DMS153 treated with DMSO at 0.1 percent for 48 hours (cell line): Measurements from ENCODE around the gene MR1.
"Not testable (repeated sequence)": the region's sequence is repeated elsewhere in the genome, so short reads cannot be mapped to it uniquely, and the experiment has no call there.

ENCODE experiments used
- DNase-seq: peaks from one replicate; lab custom pipeline; 2025; ENCODE audit not compliant: unreplicated experiment; lab: John Stamatoyannopoulos, UW

MR1 gene

DNA sequence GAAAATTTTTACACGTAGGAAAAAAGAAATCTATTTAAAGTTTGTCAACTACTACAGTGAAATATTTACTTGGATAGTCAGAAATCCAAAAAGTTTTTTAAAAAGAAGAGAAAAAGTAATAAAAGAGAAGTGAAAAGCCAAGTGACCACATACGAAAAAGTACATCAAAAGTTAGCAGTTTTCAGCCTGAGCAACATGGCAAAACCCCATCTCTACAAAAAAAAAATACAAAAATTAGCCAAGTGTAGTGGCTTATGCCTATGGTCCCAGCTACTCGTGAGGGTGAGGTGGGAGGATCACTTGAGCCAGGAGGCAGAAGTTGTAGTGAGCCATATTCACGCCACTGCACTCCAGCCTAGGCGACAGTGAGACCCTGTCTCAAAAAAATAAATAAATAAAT is 5.2 kb upstream of the MR1 start:
- DNase-seq: no peak

GRCh38 chr1:181032535-181032934 is 1.2 kb upstream of the MR1 start:
- no peak for DNase-seq

GRCh38 chr1:181033128-181033798 is 520 bp upstream of the MR1 start:
- peak; percentile 70 for DNase-seq

GRCh38 chr1:181035210-181035609 is 1.4 kb downstream of the MR1 start:
- not testable (repeated sequence) for DNase-seq

- no peak for DNase-seq
Observed at GRCh38 chr1:181036107-181036836, 2.5 kb downstream of the MR1 start.

- no peak for DNase-seq
Observed at GRCh38 chr1:181037386-181037785, 3.6 kb downstream of the MR1 start.

- peak; percentile 73 for DNase-seq
Observed at GRCh38 chr1:181038399-181038873, 4.7 kb downstream of the MR1 start.

DNA sequence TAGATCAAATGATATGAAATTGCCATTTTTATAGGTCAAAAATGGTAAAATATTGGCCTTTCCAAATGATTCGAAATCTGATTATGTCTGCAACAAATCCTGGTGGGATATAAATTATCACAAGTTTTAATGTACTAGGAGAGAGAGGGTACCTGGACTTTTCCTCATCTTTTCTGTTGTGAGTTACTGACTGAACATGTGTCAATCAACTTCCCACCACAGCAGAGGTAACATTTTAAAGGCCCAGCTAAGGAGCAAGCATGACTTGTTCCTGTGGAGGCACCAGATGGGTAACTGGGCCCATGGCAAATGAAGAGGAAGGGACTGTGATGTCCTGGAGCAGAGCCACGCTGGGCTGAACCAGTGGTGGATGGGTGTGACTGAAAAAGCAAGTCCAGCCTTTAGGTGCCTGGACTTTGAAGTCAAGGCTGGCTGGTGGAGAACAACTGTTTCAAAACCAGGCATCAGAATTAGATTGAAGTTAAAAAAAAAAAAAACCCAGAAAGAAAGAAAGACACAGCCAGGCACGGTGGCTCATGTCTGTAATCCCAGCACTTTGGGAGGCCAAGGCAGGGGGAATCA is 6.6 kb downstream of the MR1 start:
- no peak for DNase-seq

DNA sequence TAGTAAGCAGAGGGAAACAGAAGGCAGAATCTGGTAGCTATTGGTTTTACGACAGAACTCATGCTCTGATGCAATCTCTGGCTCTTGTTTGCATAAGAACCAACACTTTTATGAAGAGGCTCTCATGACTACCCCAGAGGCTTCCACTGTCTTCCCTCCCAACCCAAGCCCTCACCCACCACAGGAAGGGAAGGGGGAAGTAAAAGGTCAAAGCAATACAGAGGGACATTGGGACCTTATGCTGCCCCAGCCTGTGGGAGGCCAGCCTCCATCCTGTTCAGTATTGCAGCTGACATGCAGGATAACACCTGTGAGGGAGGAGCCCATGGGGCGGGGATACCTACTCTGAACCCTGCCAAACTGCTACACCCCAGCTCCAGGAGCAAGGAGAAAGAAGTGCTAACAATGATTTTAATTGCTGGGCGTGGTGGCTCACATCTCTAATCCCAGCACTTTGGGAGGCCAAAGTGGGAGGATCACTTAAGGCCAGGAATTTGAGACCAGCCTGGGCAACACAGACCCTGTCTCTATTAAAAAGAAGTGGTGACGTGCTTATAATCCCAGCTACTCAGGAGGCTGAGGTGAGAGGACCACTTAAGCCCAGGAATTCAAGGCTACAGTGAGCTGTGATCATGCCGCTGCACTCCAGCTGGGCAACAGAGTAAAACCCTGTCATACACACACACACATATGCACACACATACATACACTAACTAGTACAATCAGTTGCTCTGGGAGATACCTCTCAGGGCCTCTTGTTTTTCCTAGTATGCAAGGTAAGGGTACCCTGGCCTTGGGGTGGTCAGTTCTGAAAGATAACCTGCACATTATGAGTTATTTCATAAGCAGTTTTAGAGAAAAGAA is 9.5 kb downstream of the MR1 start:
- DNase-seq: peak; percentile 79

GRCh38 chr1:181044449-181044966 is 10.7 kb downstream of the MR1 start:
- DNase-seq: no peak

DNA sequence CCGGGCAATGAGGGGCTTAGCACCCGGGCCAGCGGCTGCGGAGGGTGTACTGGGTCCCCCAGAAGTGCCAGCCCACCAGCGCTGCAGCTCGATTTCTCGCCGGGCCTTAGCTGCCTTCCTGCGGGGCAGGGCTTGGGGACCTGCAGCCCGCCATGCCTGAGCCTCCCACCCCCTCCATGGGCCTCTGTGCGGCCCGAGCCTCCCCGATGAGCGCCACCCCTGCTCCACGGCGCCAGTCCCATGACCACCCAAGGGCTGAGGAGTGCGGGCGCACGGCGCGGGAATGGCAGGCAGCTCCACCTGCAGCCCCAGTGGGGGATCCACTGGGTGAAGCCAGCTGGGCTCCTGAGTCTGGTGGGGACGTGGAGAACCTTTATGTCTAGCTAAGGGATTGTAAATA is 12.2 kb downstream of the MR1 start:
- not testable (repeated sequence) for DNase-seq

- DNase-seq: no peak
Observed at GRCh38 chr1:181049378-181049777, 15.6 kb downstream of the MR1 start.

DNA sequence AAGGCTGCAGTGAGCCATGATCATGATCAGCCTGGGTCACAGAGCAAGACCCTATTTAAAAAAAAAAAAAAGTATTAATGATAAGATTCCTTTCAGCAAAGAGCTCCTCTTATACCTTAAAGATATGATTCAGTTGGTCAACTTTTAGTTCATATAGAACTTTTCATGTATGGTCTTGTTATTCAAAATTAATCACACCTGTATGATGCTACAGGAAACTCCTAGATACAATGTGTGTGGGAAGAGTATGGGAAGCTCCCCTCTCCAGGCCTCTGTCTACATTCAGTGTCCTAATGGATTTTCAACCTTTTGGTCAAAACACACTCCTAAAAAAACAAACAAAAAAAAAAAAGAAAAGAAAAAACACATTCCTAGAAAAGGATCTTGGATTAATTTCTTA is 17.1 kb downstream of the MR1 start:
- no peak for DNase-seq

DNA sequence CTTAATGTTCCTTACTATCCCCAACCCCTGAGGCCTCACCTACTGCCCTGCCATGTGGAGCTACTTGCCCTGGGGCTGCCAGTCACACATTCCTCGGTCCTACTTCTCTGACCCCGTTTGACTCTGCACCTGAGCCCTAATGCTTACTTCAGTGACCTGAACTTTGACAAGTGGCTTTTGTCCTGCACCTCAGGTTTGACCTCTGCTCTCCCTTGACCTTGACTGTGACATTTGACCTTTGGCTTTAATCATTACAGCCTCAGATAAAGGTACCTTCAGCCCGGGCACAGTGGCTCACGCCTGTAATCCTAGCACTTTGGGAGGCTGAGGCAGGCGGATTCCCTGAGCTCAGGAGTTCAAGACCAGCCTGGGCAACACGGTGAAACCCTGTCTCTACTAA is 22.8 kb downstream of the MR1 start:
- no peak for DNase-seq

- peak; percentile 95 for DNase-seq
Observed at GRCh38 chr1:181057079-181057478, 23.3 kb downstream of the MR1 start.

DNA sequence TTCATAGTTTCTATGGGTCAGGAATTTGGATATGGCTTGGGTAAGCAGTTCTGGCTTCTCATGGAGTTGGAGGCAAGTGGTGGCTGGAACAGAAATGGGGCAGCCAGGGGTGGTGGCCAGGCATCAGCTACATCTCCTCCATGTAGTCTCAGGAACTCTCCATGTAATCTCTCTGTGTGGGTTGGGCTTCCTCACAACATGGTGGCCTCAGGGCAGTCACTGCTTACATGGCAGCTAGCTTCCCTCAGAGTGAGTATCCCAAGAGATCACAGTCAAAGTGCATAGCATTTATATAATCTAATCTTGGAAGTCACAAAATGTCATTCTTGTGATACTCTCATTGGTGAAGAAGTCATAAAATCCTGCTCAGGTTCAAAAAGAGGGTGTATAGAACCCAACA is 25.7 kb downstream of the MR1 start:
- DNase-seq: no peak

GRCh38 chr1:181060066-181060465 is 26.3 kb downstream of the MR1 start:
- DNase-seq: no peak

- not testable (repeated sequence) for DNase-seq
Observed at GRCh38 chr1:181060947-181061346, 27.2 kb downstream of the MR1 start.

DNA sequence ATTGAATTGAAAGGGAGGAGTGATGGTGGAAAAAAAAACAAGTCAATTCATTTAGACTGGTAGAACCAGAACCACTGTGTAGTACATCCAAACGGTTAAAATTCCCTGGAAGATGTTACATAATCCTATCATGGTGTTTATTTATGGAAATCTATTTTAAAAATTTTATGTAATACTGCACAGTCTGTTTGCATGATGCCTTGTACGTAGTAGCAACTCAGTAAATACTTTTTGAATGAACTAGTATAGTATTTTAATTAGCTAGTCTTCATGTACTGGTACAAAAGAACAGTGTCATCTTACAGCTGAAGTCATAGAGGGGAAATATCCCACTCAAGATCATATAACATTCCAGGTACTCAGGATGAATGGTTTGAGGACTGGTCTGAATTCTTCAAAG is 27.7 kb downstream of the MR1 start:
- DNase-seq: no peak

- DNase-seq: no peak
Observed at GRCh38 chr1:181061891-181062835, 28.4 kb downstream of the MR1 start.
